Fibroblast of pulmonary artery (primary cell): Measurements from ENCODE around the gene SNAP47.

Experiments
- DNase-seq: peaks from one replicate; pipeline ENCODE4 v3.0.0-alpha.2; 2010; ENCODE audit warnings: low read depth
- H3K4me3 ChIP-seq: replicated peaks from 2 replicates; pipeline ENCODE4 v1.5.1; 2011; ENCODE audit warnings: low read depth, mild to moderate bottlenecking, control low read depth, low read length, moderate library complexity
- CTCF ChIP-seq: IDR thresholded peaks from 2 replicates; pipeline ENCODE4 v1.5.1; 2011; ENCODE audit warnings: mild to moderate bottlenecking, control low read depth, low read length, inconsistent platforms; ENCODE audit errors: missing control alignments

Gene SNAP47

GRCh38 chr1:227758366-227758765 is 23.1 kb downstream of the SNAP47 start:
- DNase-seq, result no peak
- TF ChIP-seq CTCF, result no peak
- no peak overlapping the region for H3K4me3 ChIP-seq

- DNase-seq, result peak; percentile 92
- TF ChIP-seq CTCF, result no peak
- H3K4me3 ChIP-seq, result no peak overlapping the region
Observed at GRCh38 chr1:227759341-227760300, 24.4 kb downstream of the SNAP47 start.

- H3K4me3 ChIP-seq, result no peak overlapping the region
- no peak for DNase-seq
- TF ChIP-seq CTCF, result no peak
Observed at GRCh38 chr1:227760377-227760776, 25.1 kb downstream of the SNAP47 start.

GRCh38 chr1:227761621-227762230 is 26.5 kb downstream of the SNAP47 start:
- no peak for DNase-seq
- no peak overlapping the region for H3K4me3 ChIP-seq
- no peak for TF ChIP-seq CTCF

GRCh38 chr1:227762231-227762911 is 27.1 kb downstream of the SNAP47 start:
- peak; percentile 72 for DNase-seq
- H3K4me3 ChIP-seq, result no peak overlapping the region
- peak; percentile 75 for TF ChIP-seq CTCF

- no peak for TF ChIP-seq CTCF
- H3K4me3 ChIP-seq, result no peak overlapping the region
- DNase-seq, result no peak
Observed at GRCh38 chr1:227763246-227764018, 28.2 kb downstream of the SNAP47 start.
